ENCODE measurements around the gene KRTAP4-1. TPM values are rescaled to one million over a fixed set of nuclear protein-coding genes. Genes with fewer than 3 reads are reported as not detected.

KRTAP4-1 gene
- total and polyA plus RNA-seq, 2 donors (not counting 3 experiments of a cell fraction or from before 2014, with no cell fraction given) = not detected

DNA sequence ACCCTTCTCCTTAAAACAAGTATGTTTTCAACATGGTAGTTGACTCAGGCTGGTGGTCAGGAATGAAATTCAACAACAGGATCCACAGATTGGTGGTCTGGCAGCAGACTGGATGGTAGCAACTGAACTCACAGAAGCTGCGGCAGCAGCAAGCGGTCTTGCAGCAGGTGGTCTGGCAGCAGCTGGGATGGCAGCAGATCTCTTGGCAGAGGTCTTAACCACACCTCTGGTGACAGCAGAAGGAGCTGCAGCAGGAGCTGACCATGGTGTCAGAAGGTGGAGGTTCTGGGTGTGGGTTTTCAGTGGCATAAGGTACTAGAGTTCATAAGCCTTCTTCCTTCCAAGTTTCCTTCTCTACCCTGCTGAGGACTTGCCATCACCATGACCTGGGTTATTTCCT lies 2.2 kb upstream of the KRTAP4-1 start:
- no peak overlapping the region for H3K27ac ChIP-seq (ENCODE audit: insufficient read depth, low read depth, low read length)
- DNase-seq (ENCODE audit: low read depth, low spot score) (no peak), FAIRE-seq (no peak)
- H3K9me3 ChIP-seq (replicated peaks; ENCODE audit: control insufficient read depth, insufficient read depth, low read length) = no peaks in the 10 kb centered on the region
- no peaks in the 10 kb centered on the region for H3K9me1 ChIP-seq (replicated peaks; ENCODE audit: control insufficient read depth, extremely low read depth, insufficient read depth, low read length)
- dilution Hi-C loops (cut with MboI; ENCODE audit: extremely low pct_ligation_motif_present, low sequenced_read_pairs) (no loop called here), intact Hi-C loops (cut with micrococcal nuclease) (no loop called here)
- no peaks in the 10 kb centered on the region for H3K4me1 ChIP-seq (ENCODE audit: control insufficient read depth, extremely low read depth, insufficient read depth, low read length)
- H3K36me3 ChIP-seq (ENCODE audit: control insufficient read depth in 2 of 2, extremely low read depth in 1 of 2, insufficient read depth in 2 of 2, low read length in 2 of 2) = no peaks in the 10 kb centered on the region
- no peak overlapping the region for H2AFZ ChIP-seq (ENCODE audit: low read depth, low read length)
- POLR2A ChIA-PET = no interaction called here
- CTCF ChIA-PET = no interaction called here
- TF ChIP-seq POLR2AphosphoS5 (IDR thresholded peaks at IDR 0.05; ENCODE audit: insufficient read depth, low read depth, low read length) = no peak
- TF ChIP-seq FOS (IDR thresholded peaks at IDR 0.05; ENCODE audit: borderline replicate concordance, insufficient read depth, low read length) = no peak
- TF ChIP-seq, protein P1, sequence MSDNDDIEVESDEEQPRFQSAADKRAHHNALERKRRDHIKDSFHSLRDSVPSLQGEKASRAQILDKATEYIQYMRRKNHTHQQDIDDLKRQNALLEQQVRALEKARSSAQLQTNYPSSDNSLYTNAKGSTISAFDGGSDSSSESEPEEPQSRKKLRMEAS (IDR thresholded peaks at IDR 0.05; ENCODE audit: insufficient read depth, insufficient read length) = no peak
- TF ChIP-seq MYC (IDR thresholded peaks at IDR 0.05; ENCODE audit: low read depth, low read length) = no peak
- TF ChIP-seq, protein P2, sequence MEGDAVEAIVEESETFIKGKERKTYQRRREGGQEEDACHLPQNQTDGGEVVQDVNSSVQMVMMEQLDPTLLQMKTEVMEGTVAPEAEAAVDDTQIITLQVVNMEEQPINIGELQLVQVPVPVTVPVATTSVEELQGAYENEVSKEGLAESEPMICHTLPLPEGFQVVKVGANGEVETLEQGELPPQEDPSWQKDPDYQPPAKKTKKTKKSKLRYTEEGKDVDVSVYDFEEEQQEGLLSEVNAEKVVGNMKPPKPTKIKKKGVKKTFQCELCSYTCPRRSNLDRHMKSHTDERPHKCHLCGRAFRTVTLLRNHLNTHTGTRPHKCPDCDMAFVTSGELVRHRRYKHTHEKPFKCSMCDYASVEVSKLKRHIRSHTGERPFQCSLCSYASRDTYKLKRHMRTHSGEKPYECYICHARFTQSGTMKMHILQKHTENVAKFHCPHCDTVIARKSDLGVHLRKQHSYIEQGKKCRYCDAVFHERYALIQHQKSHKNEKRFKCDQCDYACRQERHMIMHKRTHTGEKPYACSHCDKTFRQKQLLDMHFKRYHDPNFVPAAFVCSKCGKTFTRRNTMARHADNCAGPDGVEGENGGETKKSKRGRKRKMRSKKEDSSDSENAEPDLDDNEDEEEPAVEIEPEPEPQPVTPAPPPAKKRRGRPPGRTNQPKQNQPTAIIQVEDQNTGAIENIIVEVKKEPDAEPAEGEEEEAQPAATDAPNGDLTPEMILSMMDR (IDR thresholded peaks at IDR 0.05; ENCODE audit: extremely low read depth in 1 of 2, insufficient read depth in 1 of 2, low read depth in 1 of 2, low read length in 2 of 2) = no peak
- TF ChIP-seq GATA2 (IDR thresholded peaks at IDR 0.05; ENCODE audit: insufficient read depth, insufficient read length, low read depth, low read length) = no peak
- TF ChIP-seq JUN (IDR thresholded peaks at IDR 0.05; ENCODE audit: borderline replicate concordance, insufficient read depth, insufficient read length, low read depth) = no peak
- TF ChIP-seq POLR2A (IDR thresholded peaks at IDR 0.05; ENCODE audit: low read depth, low read length) = no peak
- no peak for TF ChIP-seq EZH2 (IDR thresholded peaks at IDR 0.05; ENCODE audit: borderline replicate concordance, low read depth, low read length, severe bottlenecking)
- BruUV-seq (replicated peaks) = no TSS peak
- H3K27me3 ChIP-seq (ENCODE audit: control insufficient read depth in 2 of 2, insufficient read depth in 2 of 2, low read length in 2 of 2) = no peaks in the 10 kb centered on the region
- H4K20me1 ChIP-seq (replicated peaks; ENCODE audit: control insufficient read depth, extremely low read depth, insufficient read depth, low read length) = no peaks in the 10 kb centered on the region
- H3K4me3 ChIP-seq (replicated peaks in 1 of 3; ENCODE audit: insufficient read depth in 1 of 3, low read depth in 1 of 3, low read length in 3 of 3) = no peak overlapping the region
- H3K4me2 ChIP-seq (ENCODE audit: insufficient read depth, low read length) = no peak overlapping the region
- H3K79me2 ChIP-seq (ENCODE audit: control insufficient read depth, insufficient read depth, low read length) = no peaks in the 10 kb centered on the region
- no peak overlapping the region for H3K9ac ChIP-seq (replicated peaks; ENCODE audit: extremely low read depth, insufficient read depth, low read length)
